GM18520 (cell line): ENCODE data around the gene TNS1.
"Not testable (repeated sequence)": the region's sequence is repeated elsewhere in the genome, so short reads cannot be mapped to it uniquely, and the experiment has no call there.

Experiments used
- ATAC-seq: cut with Tn5 transposase; IDR thresholded peaks from one replicate; pipeline ENCODE4 v1.9.1; 2021; ENCODE audit not compliant: unreplicated experiment

The TNS1 gene

DNA sequence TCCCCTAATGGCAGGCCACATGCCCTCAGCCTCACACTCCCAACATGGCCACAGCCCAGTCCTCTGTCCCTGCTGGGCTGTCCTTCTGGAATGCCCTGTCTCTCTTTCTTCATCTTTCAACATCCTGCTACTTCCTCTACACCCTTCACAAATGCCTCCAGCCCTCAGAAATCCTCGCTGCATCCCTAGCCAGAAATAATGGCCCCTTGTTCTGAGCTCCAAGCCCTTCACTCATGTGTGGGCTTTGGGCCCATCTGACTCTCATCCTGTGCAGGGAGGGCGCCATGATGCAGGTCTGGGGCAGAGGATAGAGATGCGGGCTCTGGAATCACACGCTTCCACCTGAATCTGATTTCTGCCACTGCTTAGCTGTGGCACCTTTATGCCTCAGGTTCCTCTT is 181.9 kb downstream of the TNS1 start:
- ATAC-seq: no peak

DNA sequence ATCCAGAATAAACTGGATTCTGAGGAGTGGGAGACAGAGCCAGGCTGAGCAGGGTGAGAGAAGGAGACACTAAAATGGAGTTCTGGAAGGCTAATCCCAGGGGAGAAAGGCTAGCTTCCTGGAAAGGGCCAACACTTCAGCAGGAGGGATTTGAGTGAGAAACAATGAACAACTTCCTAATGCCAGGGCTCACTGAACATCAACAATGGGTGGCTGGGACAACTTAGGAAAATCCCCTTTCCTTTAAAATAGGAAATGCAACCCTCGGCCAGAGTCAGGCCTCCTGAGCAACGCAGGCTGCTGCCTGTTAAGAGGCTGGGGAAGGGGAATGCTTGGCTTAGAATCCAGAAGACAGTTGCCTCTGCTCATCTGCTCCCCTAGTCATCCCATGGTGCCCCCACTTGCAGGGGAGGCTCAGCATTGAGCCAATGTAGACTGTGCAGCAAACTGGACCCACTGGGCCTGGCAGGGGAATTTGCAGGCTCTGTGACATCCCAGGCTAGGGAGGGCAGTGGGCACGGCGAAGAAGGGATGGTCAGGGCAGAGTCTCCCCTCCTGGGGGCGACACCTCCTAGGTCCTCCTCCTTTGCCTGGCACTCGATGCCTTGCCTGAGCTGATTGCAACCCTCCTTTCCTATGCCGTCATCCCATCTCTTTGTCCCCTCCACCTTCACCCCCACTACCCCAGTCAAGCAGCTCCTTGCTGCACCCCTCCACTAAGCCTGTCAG is 182.5 kb downstream of the TNS1 start:
- no peak for ATAC-seq

DNA sequence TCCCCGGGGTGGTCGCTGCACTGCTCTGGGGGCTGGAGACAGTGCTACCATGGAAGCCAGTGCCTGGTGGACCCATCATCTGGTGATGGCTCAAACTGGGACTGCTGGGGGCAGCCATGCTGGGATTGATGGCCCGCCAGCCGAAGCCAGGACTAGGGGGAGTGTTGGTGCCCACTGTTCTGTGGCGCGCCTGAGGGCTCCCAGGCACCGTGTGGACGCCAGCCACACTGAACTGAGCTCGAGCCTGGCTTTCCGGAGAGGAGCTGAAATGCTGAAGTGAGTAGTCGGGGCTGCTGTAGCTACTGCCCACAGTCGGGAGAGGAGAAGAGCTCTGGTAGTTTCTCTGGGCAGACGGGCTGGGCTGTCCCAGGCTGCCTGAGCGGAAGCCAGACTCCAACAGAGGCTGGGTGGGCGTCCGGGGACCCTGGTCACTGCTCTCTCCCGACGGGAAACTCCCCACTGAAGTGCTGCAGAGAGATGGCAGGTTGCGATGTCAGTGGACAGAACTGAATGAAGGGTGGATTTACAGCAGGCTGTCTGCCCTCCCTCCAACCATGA is 184.4 kb downstream of the TNS1 start:
- ATAC-seq: no peak

DNA sequence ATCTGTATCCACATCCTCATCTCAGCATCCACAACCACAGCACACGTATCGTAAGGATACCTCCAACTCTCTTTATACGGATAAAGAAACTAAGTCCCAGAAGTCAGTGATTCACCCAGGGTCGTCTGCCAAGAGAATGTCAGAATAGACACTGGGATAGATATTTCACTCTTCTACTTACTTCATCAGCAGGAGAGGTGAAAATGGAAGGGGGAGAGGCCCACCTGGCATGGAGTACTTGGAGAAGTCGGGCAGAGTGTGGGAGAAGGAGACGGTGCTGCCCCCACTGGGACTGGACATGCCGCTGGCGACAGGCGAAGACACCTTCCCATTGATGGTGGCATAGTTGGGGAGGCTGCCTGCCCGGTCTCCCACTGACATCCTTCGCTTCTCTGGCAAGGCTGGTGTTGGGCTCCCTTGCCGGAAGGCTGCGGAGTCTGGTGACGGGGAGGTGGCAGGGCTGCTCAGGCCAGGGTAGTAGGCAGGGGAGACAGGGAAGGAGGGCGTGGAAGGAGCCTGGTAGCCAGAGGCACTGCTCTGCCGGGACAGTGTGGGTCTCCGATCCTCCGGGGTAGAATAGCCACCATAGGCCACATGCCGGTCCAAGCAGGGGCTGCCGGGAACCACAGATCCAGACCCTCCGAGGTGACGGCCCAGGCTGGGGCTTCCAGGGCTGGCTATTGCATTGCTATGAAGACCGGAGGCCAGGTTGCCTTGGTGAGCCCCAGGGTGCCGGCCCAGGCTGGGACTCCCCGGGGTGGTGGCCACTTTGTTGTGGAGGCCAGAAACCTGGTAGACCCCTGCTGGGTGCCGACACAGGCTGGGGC is 185.1 kb downstream of the TNS1 start:
- no peak for ATAC-seq

DNA sequence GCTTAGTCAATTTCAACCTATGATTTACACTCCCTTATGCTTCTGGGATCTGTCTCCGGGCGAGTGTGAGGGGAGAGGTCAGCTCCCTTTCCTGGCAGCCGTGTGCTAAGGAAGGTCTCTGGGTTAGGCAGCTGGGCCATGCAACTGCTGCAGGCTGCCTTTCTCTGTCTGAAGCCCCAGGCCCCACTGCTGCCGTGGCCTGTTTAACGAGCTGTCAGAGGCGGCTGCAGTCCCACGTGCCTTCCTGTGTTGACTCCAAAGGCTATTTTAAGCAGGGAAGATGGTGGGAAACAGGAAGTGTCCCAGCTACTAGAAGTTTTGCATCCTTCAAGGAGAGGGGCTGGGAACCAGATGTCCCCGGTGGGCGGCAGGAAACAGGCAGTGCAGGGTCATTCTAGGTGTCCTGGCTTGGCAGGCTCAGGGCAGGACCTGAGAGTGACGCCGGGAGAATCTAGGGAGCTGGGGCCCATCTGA is 186.4 kb downstream of the TNS1 start:
- no peak for ATAC-seq

DNA sequence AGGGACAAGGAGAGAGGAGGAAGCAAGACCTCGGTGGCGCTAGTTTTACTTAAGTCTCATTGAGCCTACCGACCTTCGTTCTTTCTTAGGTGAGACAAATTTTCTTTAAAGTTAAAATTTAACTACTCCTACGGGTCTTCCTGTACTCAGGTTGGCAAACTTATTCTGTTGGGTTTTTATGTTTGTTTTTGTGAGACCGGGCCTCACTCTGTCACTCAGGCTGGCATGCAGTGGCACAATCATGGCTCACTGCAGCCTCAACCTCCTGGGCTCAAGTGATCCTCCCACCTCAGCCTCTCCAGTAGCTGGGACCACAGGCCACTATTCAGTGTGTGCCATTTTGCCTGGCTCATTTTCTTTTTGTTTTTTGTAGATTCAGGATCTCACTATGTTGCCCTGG is 189.0 kb downstream of the TNS1 start:
- ATAC-seq: no peak

DNA sequence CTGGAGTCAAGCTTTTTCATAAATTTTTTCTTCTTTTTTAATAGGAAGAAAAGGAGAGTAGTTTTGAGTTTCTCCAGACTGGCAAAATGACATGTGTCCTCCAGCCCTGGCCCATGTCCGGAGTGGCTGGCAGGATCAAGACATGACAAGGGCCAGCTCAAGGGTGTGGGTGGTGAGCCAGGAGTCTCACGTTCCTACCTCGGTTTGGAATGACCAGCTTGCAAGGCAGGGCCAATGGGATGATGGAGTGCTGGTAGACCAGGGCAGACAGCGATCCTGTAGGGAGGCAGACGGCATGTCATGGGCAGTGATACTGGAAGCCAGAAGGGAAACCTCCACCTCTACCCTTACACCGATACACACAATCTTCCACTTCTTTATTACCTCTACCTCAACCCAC is 190.6 kb downstream of the TNS1 start:
- no peak for ATAC-seq

DNA sequence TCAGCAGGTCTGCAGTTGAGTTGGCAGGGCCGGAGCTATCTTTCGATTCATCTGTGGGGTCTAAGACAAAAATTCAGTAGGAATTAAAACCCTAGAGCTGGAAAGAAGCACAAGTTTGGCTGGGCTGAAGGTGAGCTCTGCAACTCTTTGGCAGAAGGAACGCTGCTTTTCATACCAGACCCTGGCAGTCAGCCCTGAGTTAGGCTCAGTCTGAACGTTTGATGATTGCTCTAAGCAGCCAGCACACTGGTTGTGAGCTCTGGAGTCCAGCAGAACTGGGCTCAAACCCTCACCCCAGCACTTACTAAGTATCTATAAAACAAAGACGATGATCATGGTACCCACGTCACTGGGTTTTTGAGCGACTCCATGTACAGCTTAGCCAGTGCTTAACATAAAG is 192.5 kb downstream of the TNS1 start:
- ATAC-seq: no peak

DNA sequence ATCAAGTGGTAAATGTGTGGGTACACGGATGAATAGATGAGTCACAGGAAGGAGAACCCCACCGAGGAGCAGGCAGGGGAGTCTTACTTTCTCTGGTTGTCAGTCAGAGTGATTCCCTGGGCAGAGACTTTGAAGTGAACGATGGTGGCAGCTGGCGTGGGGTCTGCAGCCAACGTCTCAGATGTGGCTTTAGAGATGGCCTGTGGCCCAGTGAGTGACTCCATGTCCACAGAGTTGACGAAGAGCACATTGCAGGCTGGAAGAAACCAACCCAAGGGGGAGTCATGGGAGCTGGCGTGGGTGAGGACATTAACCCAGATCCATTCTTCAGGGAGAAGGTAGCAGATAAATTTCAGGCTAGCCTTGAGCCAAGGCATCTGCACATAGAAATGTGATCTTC is 193.1 kb downstream of the TNS1 start:
- ATAC-seq: no peak

DNA sequence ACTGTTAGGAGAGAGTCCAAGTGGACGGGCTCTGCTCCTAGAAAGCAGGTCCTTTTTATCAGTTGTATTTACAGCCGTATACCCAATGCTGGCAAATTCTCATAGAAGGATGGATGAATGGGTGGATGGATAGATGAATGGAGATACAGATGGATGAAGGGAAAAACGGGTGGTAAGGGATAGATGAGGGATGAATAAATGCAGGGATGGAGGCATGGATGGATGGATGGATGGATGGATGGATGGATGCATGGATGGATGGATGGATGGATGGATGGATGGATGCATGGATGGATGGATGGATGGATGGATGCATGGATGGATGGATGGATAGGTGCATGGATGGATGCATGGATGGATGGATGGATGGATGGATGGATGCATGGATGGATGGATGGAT is 193.8 kb downstream of the TNS1 start:
- ATAC-seq: not testable (repeated sequence)

DNA sequence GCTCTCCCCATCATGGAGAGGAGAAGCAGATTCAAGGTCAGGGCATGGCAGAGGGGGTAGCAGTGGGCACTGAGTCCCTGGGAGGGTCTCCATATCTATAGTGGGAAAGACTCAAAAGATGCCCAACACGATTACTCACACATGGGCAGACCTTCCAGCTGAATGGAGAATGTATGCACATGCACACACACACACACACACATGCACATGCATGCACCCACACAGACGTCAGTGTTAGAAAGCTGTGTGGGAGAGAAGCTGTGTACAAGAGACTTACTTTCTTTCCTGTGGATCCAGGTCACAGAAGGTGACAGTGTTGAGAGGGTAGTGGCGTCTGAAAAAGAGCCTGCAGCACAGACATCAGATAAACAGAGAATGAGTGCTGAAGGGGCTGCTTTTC is 194.5 kb downstream of the TNS1 start:
- no peak for ATAC-seq

DNA sequence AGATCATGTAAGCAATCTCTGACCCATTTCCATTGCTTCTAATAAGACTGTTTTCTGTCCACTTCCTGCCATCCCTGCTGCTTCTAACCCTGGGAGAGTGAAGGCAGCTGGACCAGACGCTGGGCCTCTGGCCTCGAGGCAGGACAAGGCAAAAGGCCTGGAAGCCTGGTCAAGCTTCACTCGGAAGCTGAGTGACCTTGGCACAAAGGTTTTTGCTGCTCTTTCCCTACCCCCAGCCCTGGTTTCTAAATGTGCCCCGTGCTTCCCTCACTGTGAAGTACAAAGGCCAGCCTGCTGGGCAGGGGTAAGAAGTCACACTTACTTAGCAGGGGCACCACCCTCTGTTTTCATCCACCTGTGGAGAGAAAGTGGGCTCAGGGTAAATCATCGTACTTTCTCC is 195.0 kb downstream of the TNS1 start:
- no peak for ATAC-seq

DNA sequence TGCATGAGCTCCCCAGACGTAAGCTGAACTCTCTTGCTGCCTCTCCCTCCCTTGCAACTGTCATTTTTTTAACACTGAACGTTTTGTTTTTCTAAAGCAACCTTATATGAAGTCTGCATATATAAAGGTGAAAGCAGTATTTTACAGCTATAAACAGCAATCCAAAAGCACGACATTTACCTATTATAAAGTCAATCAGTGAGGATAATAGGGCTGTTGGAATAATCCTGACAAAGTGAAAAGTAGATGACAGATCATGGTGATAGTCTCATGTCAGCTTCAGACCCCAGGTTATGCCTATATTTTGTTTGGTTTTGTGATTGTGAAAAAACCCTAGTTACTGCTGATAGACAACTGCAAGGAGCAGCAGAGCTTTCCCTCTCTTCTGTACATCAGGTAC is 195.8 kb downstream of the TNS1 start:
- ATAC-seq: no peak

DNA sequence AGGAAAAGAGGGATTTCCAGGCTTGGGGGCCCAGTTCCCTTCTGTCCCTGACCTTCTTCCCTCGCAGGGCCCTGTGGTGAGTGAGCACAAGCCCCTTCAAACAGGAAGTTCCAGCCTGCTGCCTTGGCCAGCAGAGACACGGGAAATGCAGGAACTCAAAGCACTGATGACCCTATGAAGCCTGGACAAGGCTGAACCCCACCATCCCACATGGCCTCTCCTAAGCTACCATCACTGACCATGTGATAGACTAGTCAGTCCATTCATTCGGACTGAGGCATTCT is 196.4 kb downstream of the TNS1 start:
- ATAC-seq: no peak

DNA sequence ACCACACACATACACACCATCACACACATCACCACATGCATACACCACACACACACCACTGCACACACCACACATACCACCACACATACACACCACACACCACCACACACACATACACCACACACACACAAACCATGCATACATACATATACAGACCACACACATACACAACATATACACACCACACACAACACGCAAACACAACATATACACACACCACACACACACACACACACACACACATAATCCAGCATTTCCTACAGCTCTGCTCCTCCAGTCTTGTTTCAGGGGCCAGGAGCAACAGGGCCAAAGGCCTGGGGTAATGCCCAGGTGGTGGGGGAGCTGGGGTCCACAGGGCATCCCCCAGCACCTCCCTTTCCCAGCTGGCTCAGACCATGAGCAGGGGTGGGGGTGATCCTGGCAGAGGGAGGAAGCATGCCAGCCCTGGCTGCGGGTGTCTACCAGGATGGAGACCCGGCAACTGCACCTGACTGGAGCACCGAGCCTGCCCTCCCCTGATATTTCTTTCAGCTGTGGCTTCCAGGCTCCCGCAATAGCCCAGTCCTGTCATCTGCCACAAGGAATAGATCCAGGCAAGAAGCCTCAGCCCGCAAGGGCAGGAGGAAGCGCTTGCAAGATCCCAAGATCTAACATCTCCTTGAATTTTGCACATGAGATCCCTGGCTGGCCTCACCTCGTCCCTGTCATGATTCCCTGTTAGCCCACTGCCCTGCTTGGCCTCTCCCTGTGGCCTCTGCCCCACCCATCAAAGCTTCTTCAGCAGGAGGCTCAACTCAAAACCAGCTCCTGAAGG is 196.9 kb downstream of the TNS1 start:
- ATAC-seq: no peak

DNA sequence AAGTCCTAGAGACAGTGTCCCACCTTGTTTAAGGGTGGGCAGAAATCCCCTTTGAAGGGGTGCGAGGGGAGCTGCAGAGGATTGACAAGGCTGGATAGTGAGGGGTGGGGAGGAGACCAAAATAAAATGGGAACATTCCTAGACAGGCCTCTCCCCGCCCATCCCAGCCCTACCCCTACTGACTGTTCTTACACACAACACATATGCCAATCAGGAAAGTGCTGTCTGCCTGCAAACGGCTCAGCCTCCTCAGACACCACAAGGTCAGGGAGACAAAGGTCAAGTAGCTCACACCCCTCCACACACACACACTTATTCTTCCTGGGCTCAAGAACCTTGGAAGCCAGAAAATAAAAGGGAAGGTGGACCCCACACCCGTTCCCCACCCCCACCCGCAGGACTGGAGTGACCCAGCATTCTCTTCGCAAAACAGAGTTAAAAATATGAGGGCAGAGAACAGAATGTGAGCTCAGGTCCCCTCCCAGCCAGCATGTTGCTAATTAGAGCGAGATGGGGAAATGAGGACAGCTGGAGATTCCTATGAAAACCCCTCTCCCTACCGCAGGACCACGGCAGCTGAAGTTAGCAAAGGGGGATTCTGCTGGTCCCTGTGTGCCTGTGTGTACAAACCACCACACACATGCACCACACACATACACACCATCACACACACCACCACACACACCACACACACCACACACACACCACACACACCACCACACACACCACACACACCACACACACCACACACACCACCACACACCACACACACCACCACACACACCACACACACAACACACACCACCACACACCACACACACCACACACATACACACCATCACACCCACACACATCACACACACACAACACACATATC is 197.8 kb downstream of the TNS1 start:
- no peak for ATAC-seq

DNA sequence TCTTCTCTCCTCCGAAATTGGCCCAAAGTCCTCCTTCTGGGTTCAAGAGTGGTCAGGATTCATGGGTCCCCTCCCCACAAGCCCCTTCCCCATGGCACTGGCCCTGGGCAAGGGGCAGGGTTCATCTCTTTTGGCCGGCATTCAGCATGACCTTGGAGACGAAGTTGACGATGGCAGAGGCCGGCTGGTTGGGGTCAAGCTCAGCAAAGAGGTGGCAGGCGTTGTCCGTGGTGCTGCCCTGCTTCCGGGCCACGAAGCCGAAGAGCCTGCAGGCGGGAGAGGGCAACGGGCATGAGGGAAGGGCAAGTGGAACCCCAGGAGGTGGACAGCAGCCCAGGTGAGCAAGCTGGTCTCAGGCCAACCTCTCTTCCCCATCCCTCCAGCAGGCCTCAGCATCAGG is 198.5 kb downstream of the TNS1 start:
- no peak for ATAC-seq

DNA sequence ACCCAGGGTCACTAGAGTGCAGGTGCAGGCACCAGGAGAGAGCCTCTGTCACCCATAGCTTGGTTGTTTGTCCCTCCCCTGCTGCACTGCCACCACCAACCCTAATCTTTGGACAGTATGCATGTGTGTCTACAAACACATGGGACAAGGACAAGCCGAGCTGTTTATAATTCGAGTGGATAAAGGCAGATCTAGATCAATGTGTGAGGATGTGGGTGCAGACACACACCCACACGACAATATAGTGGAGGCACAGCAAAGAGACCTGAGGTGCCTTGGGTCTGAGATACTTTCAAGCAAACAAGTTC is 199.2 kb downstream of the TNS1 start:
- ATAC-seq: no peak

DNA sequence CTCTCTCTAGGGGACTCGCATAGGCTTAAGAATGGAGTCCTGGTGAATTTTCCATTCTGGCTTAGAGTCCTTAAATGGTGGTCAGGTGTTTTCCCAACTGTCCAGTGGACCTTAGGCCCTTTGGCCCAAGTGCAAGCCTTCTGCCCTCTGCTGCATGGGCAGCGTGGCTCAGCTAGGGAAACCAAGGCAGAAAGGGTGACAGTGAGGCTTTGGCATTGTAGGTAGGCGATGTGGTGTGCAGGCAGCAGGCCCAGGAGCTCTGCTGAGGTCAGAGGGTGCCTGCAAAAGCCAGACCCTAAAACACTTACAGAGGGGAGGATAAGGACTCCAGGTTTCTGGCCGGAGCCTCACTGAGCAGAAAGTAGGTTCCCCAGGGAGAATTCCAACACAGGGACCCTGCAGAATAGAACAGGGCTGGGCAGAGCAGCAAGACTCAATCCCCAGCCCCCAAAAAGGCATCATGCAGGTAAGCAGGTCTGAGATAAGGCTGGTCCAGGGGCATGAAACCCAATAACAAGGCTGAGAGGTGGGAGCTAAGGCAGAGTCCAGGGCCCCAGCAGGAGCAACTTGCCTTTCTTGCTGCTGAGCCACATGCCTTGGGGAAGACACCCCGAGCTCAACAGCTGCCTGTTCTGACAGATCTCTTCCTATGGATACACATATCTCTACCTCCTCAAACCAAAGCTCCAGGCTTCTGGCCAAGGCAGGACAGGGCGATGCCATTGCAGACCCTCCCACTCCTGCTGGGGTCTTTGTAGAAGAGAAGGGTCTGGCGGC is 199.7 kb downstream of the TNS1 start:
- no peak for ATAC-seq

DNA sequence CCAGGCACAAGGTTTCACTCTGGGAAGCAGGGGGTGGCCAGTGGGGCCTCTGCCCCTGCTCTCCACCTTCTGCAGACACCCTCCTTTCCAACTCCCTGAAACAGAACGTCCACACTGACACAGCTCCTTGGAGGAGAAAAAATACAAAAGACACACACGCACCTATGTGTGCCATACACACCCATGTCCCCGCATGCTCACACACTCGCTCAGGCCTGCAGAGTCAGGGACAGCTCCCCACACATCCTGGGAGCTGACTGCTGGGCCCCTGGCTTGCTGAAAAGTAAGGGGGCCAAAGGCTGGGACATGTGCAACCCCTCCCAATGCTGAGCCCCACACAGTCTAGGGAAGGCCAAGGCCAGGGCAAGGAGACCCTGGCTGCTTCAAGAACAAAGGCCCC is 200.5 kb downstream of the TNS1 start:
- ATAC-seq: no peak
